Measurements from ENCODE around the gene FOLR2.

GRCh38 chr11:72257570-72257969, 41.0 kb downstream of the FOLR2 start:
- TF ChIP-seq CTCF (IDR thresholded peaks at IDR 0.05), result no peak
- no peak for TF ChIP-seq POLR2A (IDR thresholded peaks at IDR 0.05)

All from lower leg skin (tissue), 3 donors.